Smooth muscle cell (in vitro differentiated cells): ENCODE results near the gene TBC1D19. TPM values are rescaled to one million over a fixed set of nuclear protein-coding genes. Genes with fewer than 3 reads are reported as not detected.

Source experiments
- DNase-seq: peaks from one replicate; lab custom pipeline; 2025; ENCODE audit not compliant: unreplicated experiment; lab: John Stamatoyannopoulos, UW
- H2AFZ ChIP-seq: fragments of 200-600 bp; sonication (generic); 2 replicates; pipeline ENCODE4 v1.6.0; 2016; ENCODE audit warnings: antibody characterized with exemption, low read depth, mild to moderate bottlenecking
- H3F3A ChIP-seq: fragments of 200-600 bp; sonication (generic); 2 replicates; pipeline ENCODE4 v1.6.0; 2017; ENCODE audit warnings: antibody characterized with exemption, low read depth
- H3K27ac ChIP-seq: fragments of 200-600 bp; sonication (generic); 2 replicates; pipeline ENCODE4 v1.5.1; 2016; ENCODE audit warnings: low read depth, mild to moderate bottlenecking
- H3K27me3 ChIP-seq: fragments of 200-600 bp; sonication (generic); 2 replicates; pipeline ENCODE4 v1.6.1; 2016; ENCODE audit warnings: low read depth, mild to moderate bottlenecking
- H3K36me3 ChIP-seq: fragments of 200-600 bp; sonication (generic); 2 replicates; pipeline ENCODE4 v1.5.1; 2016; ENCODE audit warnings: low read depth
- H3K4me1 ChIP-seq: fragments of 200-600 bp; sonication (generic); 2 replicates; pipeline ENCODE4 v1.5.1; 2016; ENCODE audit warnings: low read depth
- H3K4me2 ChIP-seq: fragments of 200-600 bp; sonication (generic); 2 replicates; pipeline ENCODE4 v1.6.0; 2016; ENCODE audit warnings: mild to moderate bottlenecking
- H3K4me3 ChIP-seq: fragments of 200-600 bp; sonication (generic); 2 replicates; pipeline ENCODE4 v1.5.1; 2016; ENCODE audit warnings: mild to moderate bottlenecking
- H3K79me2 ChIP-seq: fragments of 200-600 bp; sonication (generic); 2 replicates; pipeline ENCODE4 v1.6.0; 2016; ENCODE audit warnings: low read depth, mild to moderate bottlenecking
- H3K9ac ChIP-seq: fragments of 200-600 bp; sonication (generic); 2 replicates; pipeline ENCODE4 v1.6.0; 2016; ENCODE audit warnings: low read depth
- H3K9me3 ChIP-seq: fragments of 200-600 bp; sonication (generic); replicated peaks from 2 replicates; pipeline ENCODE4 v1.5.1; 2016; ENCODE audit warnings: low read depth
- H4K20me1 ChIP-seq: fragments of 200-600 bp; sonication (generic); 2 replicates; pipeline ENCODE4 v1.6.0; 2016; ENCODE audit warnings: low read depth
- whole genome bisulfite sequencing: methylation state at CpG from one replicate; pipeline ENCODE4 v1.1.7; 2016; ENCODE audit warnings: low lambda C conversion rate; 5-methylcytosine and 5-hydroxymethylcytosine counted together
- polyA plus RNA-seq: library from polyadenylated mRNA; unstranded; fragments of >200 nt; fragmentation: Nextera tagmentation; extraction: Ambion mirVana; gene quantifications from 2 replicates; pipeline ENCODE4 v1.2.1, GENCODE V29; 2016
- total RNA-seq: library from RNA; depleted of rRNA; stranded (reverse); fragments of >200 nt; gene quantifications from 2 replicates; pipeline ENCODE4 v1.2.3, GENCODE V29; 2014
- TF ChIP-seq, protein P1 (sequence below): fragments of 200-600 bp; sonication (generic); IDR thresholded peaks from 2 replicates; pipeline ENCODE4 v1.5.1; 2017; ENCODE audit warnings: borderline replicate concordance, mild to moderate bottlenecking, antibody characterized with exemption; ENCODE audit not compliant: insufficient read depth, poor library complexity, severe bottlenecking

The TBC1D19 gene
- total and polyA plus RNA-seq, 2 experiments from 2014 or later = 19.2 to 33.8 TPM

DNA sequence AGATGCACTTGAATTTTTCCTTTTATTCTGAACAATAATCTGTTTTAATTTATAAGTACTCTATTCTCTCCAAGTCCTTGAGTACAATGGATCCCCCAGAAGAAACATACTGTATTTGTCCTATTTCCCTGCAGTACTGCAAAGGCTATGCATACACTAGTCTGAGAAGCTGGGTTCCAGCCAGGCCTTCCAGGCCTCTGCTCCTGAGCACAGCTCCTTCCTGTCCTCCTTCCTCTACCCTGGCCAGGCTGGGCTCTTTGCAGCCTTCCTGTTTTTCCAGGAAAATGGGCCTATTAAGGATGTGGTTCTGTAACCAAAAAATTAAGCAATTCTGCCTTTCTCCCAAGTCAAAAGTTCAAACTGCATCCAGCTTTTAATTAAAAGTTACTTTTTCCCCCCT is 208.8 kb downstream of the TBC1D19 start:
- Histone ChIP-seq H3K4me3 (no peak overlapping the region), H3K4me1 (no peaks in the 10 kb centered on the region), H3F3A (no peaks in the 10 kb centered on the region), H2AFZ (no peak overlapping the region), H3K27ac (no peak overlapping the region), H3K79me2 (no peaks in the 10 kb centered on the region), H3K27me3 (no peaks in the 10 kb centered on the region), H3K36me3 (no peaks in the 10 kb centered on the region), H4K20me1 (no peaks in the 10 kb centered on the region), H3K9ac (no peak overlapping the region), H3K9me3 (no peaks in the 10 kb centered on the region), H3K4me2 (no peak overlapping the region)
- TF ChIP-seq, protein P1, sequence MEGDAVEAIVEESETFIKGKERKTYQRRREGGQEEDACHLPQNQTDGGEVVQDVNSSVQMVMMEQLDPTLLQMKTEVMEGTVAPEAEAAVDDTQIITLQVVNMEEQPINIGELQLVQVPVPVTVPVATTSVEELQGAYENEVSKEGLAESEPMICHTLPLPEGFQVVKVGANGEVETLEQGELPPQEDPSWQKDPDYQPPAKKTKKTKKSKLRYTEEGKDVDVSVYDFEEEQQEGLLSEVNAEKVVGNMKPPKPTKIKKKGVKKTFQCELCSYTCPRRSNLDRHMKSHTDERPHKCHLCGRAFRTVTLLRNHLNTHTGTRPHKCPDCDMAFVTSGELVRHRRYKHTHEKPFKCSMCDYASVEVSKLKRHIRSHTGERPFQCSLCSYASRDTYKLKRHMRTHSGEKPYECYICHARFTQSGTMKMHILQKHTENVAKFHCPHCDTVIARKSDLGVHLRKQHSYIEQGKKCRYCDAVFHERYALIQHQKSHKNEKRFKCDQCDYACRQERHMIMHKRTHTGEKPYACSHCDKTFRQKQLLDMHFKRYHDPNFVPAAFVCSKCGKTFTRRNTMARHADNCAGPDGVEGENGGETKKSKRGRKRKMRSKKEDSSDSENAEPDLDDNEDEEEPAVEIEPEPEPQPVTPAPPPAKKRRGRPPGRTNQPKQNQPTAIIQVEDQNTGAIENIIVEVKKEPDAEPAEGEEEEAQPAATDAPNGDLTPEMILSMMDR = no peak
- DNase-seq = no peak

DNA sequence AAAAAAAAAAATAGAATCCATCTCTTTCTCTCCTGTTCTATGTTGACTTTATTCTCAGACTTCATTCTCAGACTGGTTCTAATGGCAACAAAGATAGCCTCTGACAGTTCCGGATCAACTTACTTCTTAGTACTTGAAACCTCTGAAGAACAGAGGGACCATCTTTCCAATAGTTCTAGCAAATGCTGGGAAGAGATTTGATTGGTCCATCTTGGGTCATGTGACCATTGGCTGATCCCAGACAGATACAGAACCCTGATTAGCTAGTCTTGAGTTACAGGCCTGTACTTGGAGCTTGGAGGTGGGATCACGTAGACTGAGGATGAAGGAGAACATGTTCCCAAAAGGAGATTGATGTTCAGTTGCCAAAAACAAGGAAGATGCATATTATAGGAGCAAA is 209.9 kb downstream of the TBC1D19 start:
- Histone ChIP-seq H3F3A (no peaks in the 10 kb centered on the region), H4K20me1 (no peaks in the 10 kb centered on the region), H3K27ac (no peak overlapping the region), H3K4me1 (no peaks in the 10 kb centered on the region), H3K79me2 (no peaks in the 10 kb centered on the region), H3K36me3 (no peaks in the 10 kb centered on the region), H3K9ac (no peak overlapping the region), H3K9me3 (no peaks in the 10 kb centered on the region), H3K4me3 (no peak overlapping the region), H3K27me3 (no peaks in the 10 kb centered on the region), H3K4me2 (no peak overlapping the region), H2AFZ (no peak overlapping the region)
- WGBS = 100% methylated on average over 2 of the region's 2 CpGs
- DNase-seq = no peak
- TF ChIP-seq, protein P1 = no peak

DNA sequence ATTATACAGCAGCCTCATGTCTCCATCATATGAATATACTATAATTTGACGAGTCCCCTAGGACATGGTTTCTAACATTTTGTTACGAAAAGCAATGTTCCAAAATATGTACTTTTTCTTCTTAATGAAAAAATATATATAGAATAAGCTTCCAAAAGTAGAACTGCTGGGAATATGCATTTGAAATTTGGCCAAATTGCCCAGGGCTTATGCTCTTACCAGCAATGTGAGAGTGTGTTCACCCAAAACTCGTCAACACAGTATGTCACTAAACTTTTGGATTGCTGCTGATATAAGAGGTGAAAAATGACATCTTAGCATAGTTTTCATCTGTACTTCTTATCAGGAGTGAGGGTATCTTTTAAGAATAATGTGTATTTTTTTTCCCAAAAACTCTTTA is 212.2 kb downstream of the TBC1D19 start:
- WGBS = 95% methylated on average over 3 of the region's 3 CpGs
- no peak overlapping the region for H3K4me2 ChIP-seq
- TF ChIP-seq, protein P1 = no peak

DNA sequence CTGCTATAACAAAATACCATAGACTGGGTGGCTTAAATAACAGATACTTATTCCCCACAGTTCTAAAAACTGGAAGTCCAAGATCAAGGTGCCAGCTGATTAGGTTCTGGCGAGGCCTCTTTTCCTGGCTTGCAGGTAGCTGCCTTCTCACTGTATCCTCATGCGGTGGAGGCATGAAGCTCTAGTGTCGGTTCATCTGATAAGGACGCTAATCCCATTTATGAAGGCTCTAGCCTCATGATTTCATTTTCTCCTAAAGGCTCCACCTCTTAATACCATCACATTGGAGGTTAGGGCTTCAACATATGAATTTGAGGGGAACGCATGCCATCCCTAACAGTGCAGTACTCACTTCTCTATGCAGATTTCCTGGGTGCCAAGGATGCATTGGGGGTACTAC is 218.9 kb downstream of the TBC1D19 start:
- H3K27ac ChIP-seq = no peak overlapping the region
- no peaks in the 10 kb centered on the region for H3K36me3 ChIP-seq
- no peaks in the 10 kb centered on the region for H3K9me3 ChIP-seq
- 67% methylated on average over 5 of the region's 5 CpGs for WGBS
- H3K4me2 ChIP-seq = peak overlapping the region; percentile 80
- no peak for DNase-seq
- no peak overlapping the region for H2AFZ ChIP-seq
- H3K79me2 ChIP-seq = no peaks in the 10 kb centered on the region
- no peaks in the 10 kb centered on the region for H3K27me3 ChIP-seq
- peaks cover 6% of the 10 kb centered on the region for H3F3A ChIP-seq
- H3K4me3 ChIP-seq = no peak overlapping the region
- no peaks in the 10 kb centered on the region for H4K20me1 ChIP-seq
- H3K9ac ChIP-seq = no peak overlapping the region
- peaks cover 11% of the 10 kb centered on the region for H3K4me1 ChIP-seq
- TF ChIP-seq, protein P1 = no peak

More for the DNA sequence above, 212.2 kb downstream of the TBC1D19 start:
- H3F3A ChIP-seq = no peaks in the 10 kb centered on the region
- H3K27ac ChIP-seq = no peak overlapping the region
- H3K27me3 ChIP-seq = no peaks in the 10 kb centered on the region
- H3K4me1 ChIP-seq = no peaks in the 10 kb centered on the region
- no peak for DNase-seq
- no peaks in the 10 kb centered on the region for H3K36me3 ChIP-seq
- no peaks in the 10 kb centered on the region for H3K79me2 ChIP-seq
- H3K4me3 ChIP-seq = no peak overlapping the region
- no peak overlapping the region for H2AFZ ChIP-seq
- no peaks in the 10 kb centered on the region for H4K20me1 ChIP-seq
- H3K9ac ChIP-seq = no peak overlapping the region
- H3K9me3 ChIP-seq = no peaks in the 10 kb centered on the region
